ENCODE results near the gene CLCA1. TPM values are rescaled to one million over a fixed set of nuclear protein-coding genes. Genes with fewer than 3 reads are reported as not detected.

The CLCA1 gene
- total RNA-seq, 1 experiment from 2014 or later, result not detected

- H2AFZ ChIP-seq (ENCODE audit: low read length), result no peak overlapping the region
- H3K79me2 ChIP-seq (ENCODE audit: low read length), result no peaks in the 10 kb centered on the region
- no peaks in the 10 kb centered on the region for H4K20me1 ChIP-seq (ENCODE audit: low read length)
- 0 out of 2 replicates have a peak overlapping the region, but pooled peaks have one; percentile 1 for H3K27ac ChIP-seq (ENCODE audit: low read length)
- ChIA-PET CTCF (interaction anchor here (0.5 kb wide), 1 partner anchor 281 kb away, joined by 4 read pairs; no protein-coding TSS in a partner anchor), POLR2A (ENCODE audit: unreplicated experiment) (no interaction called here)
- TF ChIP-seq EZH2 (IDR thresholded peaks at IDR 0.05; ENCODE audit: low read length, unreplicated experiment) (no peak), EZH2phosphoT487 (IDR thresholded peaks at IDR 0.05; ENCODE audit: borderline replicate concordance, low read length) (no peak), CTCF (conservative IDR thresholded peaks at IDR 0.05; ENCODE audit: low read depth, low read length) (no peak)
- H3K4me2 ChIP-seq (ENCODE audit: low read length), result no peak overlapping the region; the same call in 1 of the 2 replicates
- H3K9ac ChIP-seq (ENCODE audit: low read length), result no peak overlapping the region
- DNase-seq, result peak; percentile 32
- no peaks in the 10 kb centered on the region for H3K36me3 ChIP-seq (ENCODE audit: low read depth, low read length)
- intact Hi-C loops (cut with micrococcal nuclease), result no loop called here
- peaks cover 12% of the 10 kb centered on the region for H3K4me1 ChIP-seq (ENCODE audit: insufficient read depth, low read length)
- no TSS peak for BruUV-seq (replicated peaks)
- H3K27me3 ChIP-seq (ENCODE audit: low read length), result no peaks in the 10 kb centered on the region
- no peaks in the 10 kb centered on the region for H3K9me3 ChIP-seq (ENCODE audit: low read length)
- peak; percentile 74 for ATAC-seq
- H3F3A ChIP-seq (ENCODE audit: low read length, unreplicated experiment), result no peaks in the 10 kb centered on the region
- H3K4me3 ChIP-seq (ENCODE audit: low read length), result no peak overlapping the region
- no peaks in the 10 kb centered on the region for H3K9me2 ChIP-seq (replicated peaks; ENCODE audit: low read length)
These were observed 17.9 kb upstream of the CLCA1 start for GRCh38 chr1:86450847-86451246.

- Histone ChIP-seq H4K20me1 (ENCODE audit: low read length) (no peaks in the 10 kb centered on the region), H3K79me2 (ENCODE audit: low read length) (no peaks in the 10 kb centered on the region), H3K4me2 (ENCODE audit: low read length) (no peak overlapping the region), H3K4me1 (ENCODE audit: insufficient read depth, low read length) (peaks cover 12% of the 10 kb centered on the region), H3K36me3 (ENCODE audit: low read depth, low read length) (no peaks in the 10 kb centered on the region), H2AFZ (ENCODE audit: low read length) (no peak overlapping the region), H3K4me3 (ENCODE audit: low read length) (no peak overlapping the region), H3K9me3 (ENCODE audit: low read length) (no peaks in the 10 kb centered on the region), H3F3A (ENCODE audit: low read length, unreplicated experiment) (no peaks in the 10 kb centered on the region), H3K9ac (ENCODE audit: low read length) (no peak overlapping the region), H3K27ac (ENCODE audit: low read length) (no peak overlapping the region), H3K27me3 (ENCODE audit: low read length) (no peaks in the 10 kb centered on the region), H3K9me2 (replicated peaks; ENCODE audit: low read length) (no peaks in the 10 kb centered on the region)
- ATAC-seq (no peak), DNase-seq (no peak)
- ChIA-PET CTCF (no interaction called here), POLR2A (ENCODE audit: unreplicated experiment) (no interaction called here)
- TF ChIP-seq EZH2phosphoT487 (IDR thresholded peaks at IDR 0.05; ENCODE audit: borderline replicate concordance, low read length), result no peak
- TF ChIP-seq EZH2 (IDR thresholded peaks at IDR 0.05; ENCODE audit: low read length, unreplicated experiment), result no peak
- no peak for TF ChIP-seq CTCF (conservative IDR thresholded peaks at IDR 0.05; ENCODE audit: low read depth, low read length)
- intact Hi-C loops (cut with micrococcal nuclease), result no loop called here
- no TSS peak for BruUV-seq (replicated peaks)
These were observed 15.1 kb upstream of the CLCA1 start for GRCh38 chr1:86453664-86454063.

DNA sequence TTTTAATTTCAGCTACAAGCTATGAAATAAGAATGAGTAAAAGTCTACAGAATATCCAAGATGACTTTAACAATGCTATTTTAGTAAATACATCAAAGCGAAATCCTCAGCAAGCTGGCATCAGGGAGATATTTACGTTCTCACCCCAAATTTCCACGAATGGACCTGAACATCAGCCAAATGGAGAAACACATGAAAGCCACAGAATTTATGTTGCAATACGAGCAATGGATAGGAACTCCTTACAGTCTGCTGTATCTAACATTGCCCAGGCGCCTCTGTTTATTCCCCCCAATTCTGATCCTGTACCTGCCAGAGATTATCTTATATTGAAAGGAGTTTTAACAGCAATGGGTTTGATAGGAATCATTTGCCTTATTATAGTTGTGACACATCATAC lies 13.7 kb upstream of the CLCA1 start:
- Histone ChIP-seq H3K27ac (ENCODE audit: low read length) (no peak overlapping the region), H3K36me3 (ENCODE audit: low read depth, low read length) (no peaks in the 10 kb centered on the region), H3K4me1 (ENCODE audit: insufficient read depth, low read length) (peaks cover 12% of the 10 kb centered on the region), H3K79me2 (ENCODE audit: low read length) (no peaks in the 10 kb centered on the region), H3F3A (ENCODE audit: low read length, unreplicated experiment) (no peaks in the 10 kb centered on the region), H4K20me1 (ENCODE audit: low read length) (no peaks in the 10 kb centered on the region), H3K9ac (ENCODE audit: low read length) (no peak overlapping the region), H3K27me3 (ENCODE audit: low read length) (no peaks in the 10 kb centered on the region), H3K9me2 (replicated peaks; ENCODE audit: low read length) (no peaks in the 10 kb centered on the region), H3K4me2 (ENCODE audit: low read length) (no peak overlapping the region), H3K4me3 (ENCODE audit: low read length) (no peak overlapping the region), H2AFZ (ENCODE audit: low read length) (no peak overlapping the region), H3K9me3 (ENCODE audit: low read length) (no peaks in the 10 kb centered on the region)
- POLR2A ChIA-PET (ENCODE audit: unreplicated experiment), result no interaction called here
- ATAC-seq (no peak), DNase-seq (no peak)
- TF ChIP-seq CTCF (conservative IDR thresholded peaks at IDR 0.05; ENCODE audit: low read depth, low read length) (no peak), EZH2 (IDR thresholded peaks at IDR 0.05; ENCODE audit: low read length, unreplicated experiment) (no peak), EZH2phosphoT487 (IDR thresholded peaks at IDR 0.05; ENCODE audit: borderline replicate concordance, low read length) (no peak)
- CTCF ChIA-PET, result no interaction called here
- intact Hi-C loops (cut with micrococcal nuclease), result no loop called here
- BruUV-seq (replicated peaks), result no TSS peak
